OCI-LY3 (cell line): Measurements from ENCODE around the gene RRP7A.

ENCODE experiments used
- EZH2phosphoT487 ChIP-seq: fragments of 200-600 bp; shearing (Covaris generic); IDR thresholded peaks from 2 replicates; pipeline ENCODE4 v1.6.1; 2018; ENCODE audit warnings: antibody characterized with exemption, mixed run types, low read depth
- TF ChIP-seq, protein P1 (sequence below): fragments of 200-600, 300-600 bp; sonication (generic); IDR thresholded peaks from 2 replicates; pipeline ENCODE4 v1.5.1; 2014; ENCODE audit warnings: antibody characterized with exemption, low read length, low read depth

DNA sequence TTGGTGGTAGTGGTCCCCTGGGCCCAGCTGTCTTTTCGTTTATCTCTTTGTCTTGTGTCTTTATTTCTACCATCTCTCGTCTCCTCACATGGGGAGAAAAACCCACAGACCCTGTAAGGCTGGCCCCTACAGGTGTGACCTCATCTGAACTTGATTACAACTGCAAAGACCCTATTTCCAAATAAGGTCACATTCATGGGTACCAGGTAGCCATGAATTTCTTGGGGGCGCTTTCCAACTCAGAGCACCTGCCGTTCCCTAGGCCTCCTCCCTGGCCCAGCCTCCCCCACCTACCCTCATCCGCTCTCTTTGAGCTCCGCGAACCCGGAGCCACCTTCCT, 14.0 kb upstream of the RRP7A start:
- TF ChIP-seq, protein P1, sequence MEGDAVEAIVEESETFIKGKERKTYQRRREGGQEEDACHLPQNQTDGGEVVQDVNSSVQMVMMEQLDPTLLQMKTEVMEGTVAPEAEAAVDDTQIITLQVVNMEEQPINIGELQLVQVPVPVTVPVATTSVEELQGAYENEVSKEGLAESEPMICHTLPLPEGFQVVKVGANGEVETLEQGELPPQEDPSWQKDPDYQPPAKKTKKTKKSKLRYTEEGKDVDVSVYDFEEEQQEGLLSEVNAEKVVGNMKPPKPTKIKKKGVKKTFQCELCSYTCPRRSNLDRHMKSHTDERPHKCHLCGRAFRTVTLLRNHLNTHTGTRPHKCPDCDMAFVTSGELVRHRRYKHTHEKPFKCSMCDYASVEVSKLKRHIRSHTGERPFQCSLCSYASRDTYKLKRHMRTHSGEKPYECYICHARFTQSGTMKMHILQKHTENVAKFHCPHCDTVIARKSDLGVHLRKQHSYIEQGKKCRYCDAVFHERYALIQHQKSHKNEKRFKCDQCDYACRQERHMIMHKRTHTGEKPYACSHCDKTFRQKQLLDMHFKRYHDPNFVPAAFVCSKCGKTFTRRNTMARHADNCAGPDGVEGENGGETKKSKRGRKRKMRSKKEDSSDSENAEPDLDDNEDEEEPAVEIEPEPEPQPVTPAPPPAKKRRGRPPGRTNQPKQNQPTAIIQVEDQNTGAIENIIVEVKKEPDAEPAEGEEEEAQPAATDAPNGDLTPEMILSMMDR: no peak
- TF ChIP-seq EZH2phosphoT487: no peak
